A549 (cell line): ENCODE results near the gene CAV2.

ENCODE experiments used
- CTCF ChIP-seq: fragments of >200 bp; sonication (Bioruptor Twin); formaldehyde crosslinking; IDR thresholded peaks from 3 replicates; pipeline ENCODE4 v1.5.1; 2016
- E2F6 ChIP-seq: IDR thresholded peaks from 2 replicates; pipeline ENCODE4 v1.6.1; 2012; ENCODE audit warnings: low read depth, borderline replicate concordance
- HDAC2 ChIP-seq: fragments of 200-600 bp; sonication (generic); IDR thresholded peaks from 2 replicates; pipeline ENCODE4 v1.6.1; 2016
- MAZ ChIP-seq: fragments of 150-350 bp; IDR thresholded peaks from 2 replicates; pipeline ENCODE4 v1.6.1; 2014; ENCODE audit warnings: antibody characterized with exemption, low read depth, low read length, borderline replicate concordance
- POLR2A ChIP-seq: IDR thresholded peaks from 2 replicates; pipeline ENCODE4 v1.6.1; 2012; ENCODE audit warnings: mild to moderate bottlenecking, low read length
- RAD21 ChIP-seq, 2 experiments: fragments of >200 bp in 1 of 2; sonication (Bioruptor Twin) in 1 of 2; formaldehyde crosslinking in 1 of 2; IDR thresholded peaks in 1 of 2; conservative IDR thresholded peaks in 1 of 2; 2 replicates in 1 of 2; 3 replicates in 1 of 2; pipeline ENCODE4 v1.6.1; 2012 to 2018; ENCODE audit warnings: inconsistent platforms in 1 of 2
- RARB ChIP-seq: fragments of 250-450 bp; sonication (Bioruptor Pico); IDR thresholded peaks from 2 replicates; pipeline ENCODE4 v1.8.0; 2021; ENCODE audit warnings: mild to moderate bottlenecking, moderate library complexity
- USF2 ChIP-seq: fragments of 450-650 bp; IDR thresholded peaks from 2 replicates; pipeline ENCODE4 v1.6.1; 2014; ENCODE audit warnings: antibody characterized with exemption

- no peak for TF ChIP-seq CTCF
- TF ChIP-seq E2F6: peak; percentile 54; the same call in 1 of the 2 replicates
- TF ChIP-seq RARB: no peak
- no peak for TF ChIP-seq POLR2A
- no peak for TF ChIP-seq HDAC2
- TF ChIP-seq RAD21 (conservative IDR thresholded peaks at IDR 0.05 in 1 of 2, IDR thresholded peaks at IDR 0.05 in 1 of 2): no peak
- TF ChIP-seq MAZ: no peak
- TF ChIP-seq USF2: no peak
Measured at GRCh38 chr7:116500078-116500853, 728 bp downstream of the CAV2 start.
